WTC11 (cell line): ENCODE results near the gene ADCY10. TPM values are rescaled to one million over a fixed set of nuclear protein-coding genes. Genes with fewer than 3 reads are reported as not detected.

Experiments
- ATAC-seq: fragments of 200-7000 bp; cut with Tn5 transposase; 2 replicates; pipeline ENCODE4 v1.10.0; 2021; ENCODE audit warnings: mild to moderate bottlenecking, moderate library complexity
- CTCF ChIA-PET: fragments of 300-600 bp; sonication (Branson Sonifier 250); formaldehyde crosslinking; loops from one replicate; lab custom pipeline; 2021; ENCODE audit warnings: antibody characterized with exemption; lab: Charles Lee
- POLR2A ChIA-PET: fragments of 350-600 bp; sonication (Branson Sonifier 250); formaldehyde crosslinking; loops from one replicate; lab custom pipeline; 2021; ENCODE audit warnings: antibody characterized with exemption; lab: Charles Lee
- DNase-seq: peaks from one replicate; pipeline ENCODE4 v3.0.0; 2021; ENCODE audit warnings: low spot score
- H3K27ac Mint-ChIP-seq: 2 replicates; pipeline ENCODE4 v1.8.0; 2021; ENCODE audit warnings: mixed read lengths
- H3K27me3 Mint-ChIP-seq: 2 replicates; pipeline ENCODE4 v1.8.0; 2021; ENCODE audit warnings: low read depth, mild to moderate bottlenecking, moderate library complexity, mixed read lengths
- H3K36me3 Mint-ChIP-seq: 2 replicates; pipeline ENCODE4 v1.8.0; 2021; ENCODE audit warnings: mixed read lengths
- H3K4me1 Mint-ChIP-seq: 2 replicates; pipeline ENCODE4 v1.8.0; 2022; ENCODE audit warnings: mixed read lengths
- H3K4me3 Mint-ChIP-seq: 2 replicates; pipeline ENCODE4 v1.8.0; 2021; ENCODE audit warnings: mild to moderate bottlenecking, moderate library complexity, mixed read lengths
- H3K9me3 Mint-ChIP-seq: 2 replicates; pipeline ENCODE4 v1.8.0; 2021; ENCODE audit warnings: mixed read lengths
- AFF4 ChIP-seq: sonication (generic); formaldehyde crosslinking; IDR thresholded peaks from 2 replicates; pipeline ENCODE4 v1.8.1; 2023; ENCODE audit warnings: mild to moderate bottlenecking, missing genetic modification reagents, borderline replicate concordance
- ARID4B ChIP-seq: sonication (generic); formaldehyde crosslinking; IDR thresholded peaks from 2 replicates; pipeline ENCODE4 v1.8.0; 2023; ENCODE audit warnings: missing genetic modification reagents, mild to moderate bottlenecking, borderline replicate concordance
- CBFB ChIP-seq: sonication (generic); formaldehyde crosslinking; IDR thresholded peaks from 2 replicates; pipeline ENCODE4 v1.8.1; 2022; ENCODE audit warnings: mild to moderate bottlenecking, low read depth, missing genetic modification reagents
- E2F5 ChIP-seq: sonication (generic); formaldehyde crosslinking; IDR thresholded peaks from 2 replicates; pipeline ENCODE4 v1.8.1; 2022; ENCODE audit warnings: mild to moderate bottlenecking, moderate library complexity, missing genetic modification reagents
- ELF4 ChIP-seq: sonication (generic); formaldehyde crosslinking; IDR thresholded peaks from 2 replicates; pipeline ENCODE4 v1.8.1; 2022; ENCODE audit warnings: low read depth, mild to moderate bottlenecking, moderate library complexity, missing genetic modification reagents
- EMX1 ChIP-seq: fragments of 250-450 bp; sonication (Bioruptor Pico); IDR thresholded peaks from 2 replicates; pipeline ENCODE4 v1.8.0; 2021; ENCODE audit warnings: mild to moderate bottlenecking
- ERG ChIP-seq: fragments of 250-450 bp; sonication (Bioruptor Pico); IDR thresholded peaks from 2 replicates; pipeline ENCODE4 v1.8.0; 2021; ENCODE audit warnings: mild to moderate bottlenecking
- ETV6 ChIP-seq: sonication (generic); formaldehyde crosslinking; IDR thresholded peaks from 2 replicates; pipeline ENCODE4 v1.8.1; 2022; ENCODE audit warnings: mild to moderate bottlenecking, missing genetic modification reagents
- FOXJ3 ChIP-seq: sonication (generic); formaldehyde crosslinking; IDR thresholded peaks from 2 replicates; pipeline ENCODE4 v1.9.0; 2021; ENCODE audit warnings: missing genetic modification reagents, mild to moderate bottlenecking, borderline replicate concordance
- FOXK1 ChIP-seq: sonication (generic); formaldehyde crosslinking; IDR thresholded peaks from 2 replicates; pipeline ENCODE4 v1.8.0; 2022; ENCODE audit warnings: mild to moderate bottlenecking, moderate library complexity, missing genetic modification reagents
- IRF1 ChIP-seq: sonication (generic); formaldehyde crosslinking; IDR thresholded peaks from 2 replicates; pipeline ENCODE4 v1.8.0; 2023; ENCODE audit warnings: missing genetic modification reagents
- NFATC4 ChIP-seq: fragments of 250-450 bp; sonication (Bioruptor Pico); IDR thresholded peaks from 2 replicates; pipeline ENCODE4 v1.9.0; 2021; ENCODE audit warnings: mild to moderate bottlenecking
- NFYB ChIP-seq: sonication (generic); formaldehyde crosslinking; conservative IDR thresholded peaks from 2 replicates; pipeline ENCODE4 v1.8.0; 2022; ENCODE audit warnings: low read depth, missing genetic modification reagents
- PRDM15 ChIP-seq: sonication (generic); formaldehyde crosslinking; IDR thresholded peaks from 2 replicates; pipeline ENCODE4 v1.8.0; 2022; ENCODE audit warnings: missing genetic modification reagents
- PREB ChIP-seq: sonication (generic); formaldehyde crosslinking; IDR thresholded peaks from 2 replicates; pipeline ENCODE4 v1.8.1; 2022; ENCODE audit warnings: mild to moderate bottlenecking, missing genetic modification reagents, moderate library complexity, borderline replicate concordance
- ZBTB21 ChIP-seq: sonication (generic); formaldehyde crosslinking; IDR thresholded peaks from 2 replicates; pipeline ENCODE4 v1.8.1; 2023; ENCODE audit warnings: mild to moderate bottlenecking, missing genetic modification reagents, borderline replicate concordance
- ZNF121 ChIP-seq: sonication (generic); formaldehyde crosslinking; IDR thresholded peaks from 2 replicates; pipeline ENCODE4 v1.8.0; 2023; ENCODE audit warnings: missing genetic modification reagents
- ZNF416 ChIP-seq: fragments of 250-450 bp; sonication (Bioruptor Pico); IDR thresholded peaks from 2 replicates; pipeline ENCODE4 v1.9.0; 2021; ENCODE audit warnings: mild to moderate bottlenecking, inconsistent platforms
- total RNA-seq: library from RNA; stranded (reverse); gene quantifications from 3 replicates; pipeline ENCODE4 v1.2.3, GENCODE V29; 2021

Gene ADCY10
- total RNA-seq, 1 experiment from 2014 or later = 0.07 TPM

GRCh38 chr1:167794043-167794442 is 119.9 kb downstream of the ADCY10 start:
- DNase-seq (no peak), ATAC-seq (no peak)
- Mint-ChIP-seq H3K4me1 (peaks cover 29% of the 10 kb centered on the region), H3K27ac (no peak overlapping the region), H3K27me3 (no peaks in the 10 kb centered on the region), H3K36me3 (peaks cover 29% of the 10 kb centered on the region), H3K4me3 (no peak overlapping the region), H3K9me3 (no peaks in the 10 kb centered on the region)
- POLR2A ChIA-PET = no interaction called here
- CTCF ChIA-PET = interaction anchor here (0.6 kb wide), 1 partner anchor 288 kb away, joined by 3 read pairs; no protein-coding TSS in a partner anchor
- TF ChIP-seq ZNF121 (CRISPR knock-in tag) = no peak
- no peak for TF ChIP-seq FOXK1 (CRISPR knock-in tag)
- no peak for TF ChIP-seq AFF4 (CRISPR knock-in tag)

- TF ChIP-seq ETV6 (CRISPR knock-in tag) (no peak), PREB (CRISPR knock-in tag) (no peak), ZBTB21 (CRISPR knock-in tag) (no peak), FOXJ3 (no peak), CBFB (no peak), NFYB (CRISPR knock-in tag) (no peak), E2F5 (CRISPR knock-in tag) (no peak), IRF1 (CRISPR knock-in tag) (no peak), PRDM15 (CRISPR knock-in tag) (no peak), ARID4B (CRISPR knock-in tag) (no peak), NFATC4 (CRISPR knock-in tag) (no peak), EMX1 (CRISPR knock-in tag) (no peak), ERG (CRISPR knock-in tag) (no peak), ZNF416 (CRISPR knock-in tag) (no peak), ELF4 (CRISPR knock-in tag) (no peak)
- ChIA-PET CTCF (interaction anchor here (0.5 to 1.8 kb wide), 5 partner anchors 11 to 290 kb away, joined by 3 to 8 read pairs (median 5); no protein-coding TSS in a partner anchor), POLR2A (interaction anchor here (0.9 kb wide), 1 partner anchor 238 kb away, joined by 3 read pairs; the partner anchor contains the start of gene CREG1)
- Mint-ChIP-seq H3K4me1 (peaks cover 26% of the 10 kb centered on the region), H3K9me3 (no peaks in the 10 kb centered on the region), H3K4me3 (no peak overlapping the region), H3K27ac (no peak overlapping the region), H3K36me3 (peaks cover 45% of the 10 kb centered on the region), H3K27me3 (no peaks in the 10 kb centered on the region)
- DNase-seq (no peak), ATAC-seq (no peak)
These were observed 121.8 kb downstream of the ADCY10 start for GRCh38 chr1:167792188-167792565.
